GM12878 (cell line): ENCODE results near the gene PHF10.

Experiments used
- CBFB ChIP-seq: IDR thresholded peaks from 2 replicates; pipeline ENCODE4 v1.6.1; 2016; ENCODE audit warnings: antibody characterized with exemption, low read depth
- EP300 ChIP-seq, 2 experiments: fragments of 150-350 bp in 1 of 2; IDR thresholded peaks; 2 replicates each; pipeline ENCODE4 v1.6.1; 2011 to 2012; ENCODE audit warnings: low read depth in 2 of 2, low read length in 2 of 2, borderline replicate concordance in 1 of 2, improper control_type of control experiment in 1 of 2, inconsistent platforms in 1 of 2; ENCODE audit not compliant: control insufficient read depth in 1 of 2
- GABPA ChIP-seq: IDR thresholded peaks from 2 replicates; pipeline ENCODE4 v1.6.1; 2014; ENCODE audit warnings: antibody characterized with exemption, low read depth, mild to moderate bottlenecking, inconsistent platforms
- JUNB ChIP-seq: IDR thresholded peaks from 2 replicates; pipeline ENCODE4 v1.6.1; 2016; ENCODE audit warnings: antibody characterized with exemption, mild to moderate bottlenecking
- POU2F2 ChIP-seq: IDR thresholded peaks from 3 replicates; pipeline ENCODE4 v1.6.1; 2011; ENCODE audit warnings: low read depth, mild to moderate bottlenecking, low read length, borderline replicate concordance
- RCOR1 ChIP-seq: conservative IDR thresholded peaks from 2 replicates; pipeline ENCODE4 v1.6.1; 2012; ENCODE audit warnings: low read depth, low read length, improper control_type of control experiment
- SMC3 ChIP-seq: IDR thresholded peaks from 2 replicates; pipeline ENCODE4 v1.6.1; 2011; ENCODE audit warnings: low read length, improper control_type of control experiment, borderline replicate concordance
- ZNF274 ChIP-seq: IDR thresholded peaks from one replicate; pipeline ENCODE4 v1.8.0; 2011; ENCODE audit not compliant: insufficient read length, insufficient read depth
- TF ChIP-seq, protein P1 (sequence below), 3 experiments: IDR thresholded peaks in 2 of 3; conservative IDR thresholded peaks in 1 of 3; 2 replicates each; pipeline ENCODE4 v1.5.1; 2011; ENCODE audit warnings: low read depth in 3 of 3, low read length in 3 of 3, mild to moderate bottlenecking in 3 of 3, control low read depth in 2 of 3, moderate library complexity in 2 of 3, inconsistent platforms in 1 of 3, mixed read lengths in 1 of 3; ENCODE audit not compliant: control insufficient read depth in 2 of 3, insufficient read depth in 1 of 3; ENCODE audit errors: extremely low read depth in 1 of 3
- TF ChIP-seq, protein P2 (sequence below): fragments of 450-650 bp; IDR thresholded peaks from 2 replicates; pipeline ENCODE4 v1.6.1; 2017; ENCODE audit warnings: mild to moderate bottlenecking, moderate library complexity

DNA sequence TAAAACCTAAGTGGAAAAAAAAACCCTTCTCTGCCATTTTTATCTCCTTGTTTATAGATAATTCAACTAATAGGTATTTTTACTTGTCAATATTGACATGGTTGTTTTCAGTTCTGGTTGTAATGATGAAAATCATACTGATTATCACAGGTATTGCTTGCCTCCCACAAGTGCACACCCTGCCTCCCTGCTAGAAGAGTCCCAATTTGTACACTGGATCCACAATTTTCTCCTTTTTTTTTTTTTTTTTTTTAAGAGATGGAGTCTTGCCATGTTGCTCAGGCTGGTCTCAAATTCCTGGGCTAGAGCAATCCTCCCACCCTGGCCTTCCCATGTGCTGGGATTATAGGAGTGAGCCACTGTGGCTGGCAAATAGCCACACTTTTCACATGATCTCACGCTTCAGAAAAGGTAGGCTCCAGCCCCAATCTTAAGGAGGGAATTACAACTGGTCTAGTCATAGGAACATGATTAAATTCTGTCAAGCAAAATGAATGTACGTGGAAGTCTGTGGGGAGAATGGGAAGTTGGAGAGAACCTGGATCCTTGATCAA is 14.8 kb upstream of the PHF10 start:
- TF ChIP-seq GABPA, result no peak
- TF ChIP-seq ZNF274, result no peak
- TF ChIP-seq, protein P1, sequence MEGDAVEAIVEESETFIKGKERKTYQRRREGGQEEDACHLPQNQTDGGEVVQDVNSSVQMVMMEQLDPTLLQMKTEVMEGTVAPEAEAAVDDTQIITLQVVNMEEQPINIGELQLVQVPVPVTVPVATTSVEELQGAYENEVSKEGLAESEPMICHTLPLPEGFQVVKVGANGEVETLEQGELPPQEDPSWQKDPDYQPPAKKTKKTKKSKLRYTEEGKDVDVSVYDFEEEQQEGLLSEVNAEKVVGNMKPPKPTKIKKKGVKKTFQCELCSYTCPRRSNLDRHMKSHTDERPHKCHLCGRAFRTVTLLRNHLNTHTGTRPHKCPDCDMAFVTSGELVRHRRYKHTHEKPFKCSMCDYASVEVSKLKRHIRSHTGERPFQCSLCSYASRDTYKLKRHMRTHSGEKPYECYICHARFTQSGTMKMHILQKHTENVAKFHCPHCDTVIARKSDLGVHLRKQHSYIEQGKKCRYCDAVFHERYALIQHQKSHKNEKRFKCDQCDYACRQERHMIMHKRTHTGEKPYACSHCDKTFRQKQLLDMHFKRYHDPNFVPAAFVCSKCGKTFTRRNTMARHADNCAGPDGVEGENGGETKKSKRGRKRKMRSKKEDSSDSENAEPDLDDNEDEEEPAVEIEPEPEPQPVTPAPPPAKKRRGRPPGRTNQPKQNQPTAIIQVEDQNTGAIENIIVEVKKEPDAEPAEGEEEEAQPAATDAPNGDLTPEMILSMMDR (IDR thresholded peaks at IDR 0.05 in 2 of 3, conservative IDR thresholded peaks at IDR 0.05 in 1 of 3; ENCODE audit: control insufficient read depth in 2 of 3, extremely low read depth in 1 of 3, insufficient read depth in 1 of 3, low read depth in 3 of 3, low read length in 3 of 3), result no peak
- TF ChIP-seq SMC3, result no peak
- TF ChIP-seq JUNB, result no peak
- TF ChIP-seq POU2F2, result no peak
- TF ChIP-seq, protein P2, sequence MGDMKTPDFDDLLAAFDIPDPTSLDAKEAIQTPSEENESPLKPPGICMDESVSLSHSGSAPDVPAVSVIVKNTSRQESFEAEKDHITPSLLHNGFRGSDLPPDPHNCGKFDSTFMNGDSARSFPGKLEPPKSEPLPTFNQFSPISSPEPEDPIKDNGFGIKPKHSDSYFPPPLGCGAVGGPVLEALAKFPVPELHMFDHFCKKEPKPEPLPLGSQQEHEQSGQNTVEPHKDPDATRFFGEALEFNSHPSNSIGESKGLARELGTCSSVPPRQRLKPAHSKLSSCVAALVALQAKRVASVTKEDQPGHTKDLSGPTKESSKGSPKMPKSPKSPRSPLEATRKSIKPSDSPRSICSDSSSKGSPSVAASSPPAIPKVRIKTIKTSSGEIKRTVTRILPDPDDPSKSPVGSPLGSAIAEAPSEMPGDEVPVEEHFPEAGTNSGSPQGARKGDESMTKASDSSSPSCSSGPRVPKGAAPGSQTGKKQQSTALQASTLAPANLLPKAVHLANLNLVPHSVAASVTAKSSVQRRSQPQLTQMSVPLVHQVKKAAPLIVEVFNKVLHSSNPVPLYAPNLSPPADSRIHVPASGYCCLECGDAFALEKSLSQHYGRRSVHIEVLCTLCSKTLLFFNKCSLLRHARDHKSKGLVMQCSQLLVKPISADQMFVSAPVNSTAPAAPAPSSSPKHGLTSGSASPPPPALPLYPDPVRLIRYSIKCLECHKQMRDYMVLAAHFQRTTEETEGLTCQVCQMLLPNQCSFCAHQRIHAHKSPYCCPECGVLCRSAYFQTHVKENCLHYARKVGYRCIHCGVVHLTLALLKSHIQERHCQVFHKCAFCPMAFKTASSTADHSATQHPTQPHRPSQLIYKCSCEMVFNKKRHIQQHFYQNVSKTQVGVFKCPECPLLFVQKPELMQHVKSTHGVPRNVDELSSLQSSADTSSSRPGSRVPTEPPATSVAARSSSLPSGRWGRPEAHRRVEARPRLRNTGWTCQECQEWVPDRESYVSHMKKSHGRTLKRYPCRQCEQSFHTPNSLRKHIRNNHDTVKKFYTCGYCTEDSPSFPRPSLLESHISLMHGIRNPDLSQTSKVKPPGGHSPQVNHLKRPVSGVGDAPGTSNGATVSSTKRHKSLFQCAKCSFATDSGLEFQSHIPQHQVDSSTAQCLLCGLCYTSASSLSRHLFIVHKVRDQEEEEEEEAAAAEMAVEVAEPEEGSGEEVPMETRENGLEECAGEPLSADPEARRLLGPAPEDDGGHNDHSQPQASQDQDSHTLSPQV, result no peak
- TF ChIP-seq RCOR1, result no peak
- no peak for TF ChIP-seq EP300 (IDR thresholded peaks at IDR 0.05; ENCODE audit: borderline replicate concordance in 1 of 2, control insufficient read depth in 1 of 2, low read depth in 2 of 2, low read length in 2 of 2)
- no peak for TF ChIP-seq CBFB
